GM19324 (cell line): ENCODE results near the gene PFKP.

Experiments
- ATAC-seq: cut with Tn5 transposase; IDR thresholded peaks from one replicate; pipeline ENCODE4 v1.9.1; 2021; ENCODE audit warnings: mild to moderate bottlenecking, moderate library complexity; ENCODE audit not compliant: unreplicated experiment, low FRiP score

PFKP gene

GRCh38 chr10:3068968-3069737 lies 1.8 kb downstream of the PFKP start:
- peak; percentile 46 for ATAC-seq

- ATAC-seq: no peak
Measured at GRCh38 chr10:3069876-3070275, 2.5 kb downstream of the PFKP start.

GRCh38 chr10:3071405-3072198 lies 4.3 kb downstream of the PFKP start:
- no peak for ATAC-seq

DNA sequence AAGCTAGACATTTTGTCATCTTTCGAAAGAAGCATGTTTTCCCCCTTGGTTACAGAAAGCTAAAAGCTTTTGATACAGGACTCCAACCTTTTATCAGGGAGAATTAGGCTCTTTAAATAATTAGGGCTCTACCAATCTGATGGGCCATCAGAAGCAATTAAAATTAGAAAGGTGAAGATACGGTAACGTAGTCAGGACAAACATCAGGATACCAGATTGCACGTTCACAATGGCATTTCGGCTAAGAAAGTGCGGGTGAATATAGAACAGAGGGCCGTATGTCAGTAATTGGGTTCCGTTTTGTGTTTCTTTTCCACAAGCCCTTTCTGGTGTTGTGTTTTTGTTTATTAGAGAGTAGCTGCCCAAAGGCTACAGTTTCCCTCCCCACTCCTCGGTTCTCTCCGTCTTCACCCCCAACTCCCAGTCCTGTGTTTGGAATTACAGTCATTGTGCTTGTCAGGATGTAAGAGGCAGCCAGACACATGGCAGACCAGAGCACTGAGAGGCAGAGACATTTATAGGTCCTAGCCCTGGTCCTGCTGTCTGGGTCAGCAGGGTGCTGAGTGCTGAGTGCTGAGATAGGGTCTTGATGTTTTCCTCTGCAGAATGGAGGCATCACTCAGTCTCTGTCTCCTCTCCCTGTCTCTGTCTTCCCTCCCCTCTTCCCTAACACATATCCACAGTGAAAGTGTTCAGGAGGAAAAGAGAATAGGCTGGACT lies 5.5 kb downstream of the PFKP start:
- ATAC-seq: no peak

DNA sequence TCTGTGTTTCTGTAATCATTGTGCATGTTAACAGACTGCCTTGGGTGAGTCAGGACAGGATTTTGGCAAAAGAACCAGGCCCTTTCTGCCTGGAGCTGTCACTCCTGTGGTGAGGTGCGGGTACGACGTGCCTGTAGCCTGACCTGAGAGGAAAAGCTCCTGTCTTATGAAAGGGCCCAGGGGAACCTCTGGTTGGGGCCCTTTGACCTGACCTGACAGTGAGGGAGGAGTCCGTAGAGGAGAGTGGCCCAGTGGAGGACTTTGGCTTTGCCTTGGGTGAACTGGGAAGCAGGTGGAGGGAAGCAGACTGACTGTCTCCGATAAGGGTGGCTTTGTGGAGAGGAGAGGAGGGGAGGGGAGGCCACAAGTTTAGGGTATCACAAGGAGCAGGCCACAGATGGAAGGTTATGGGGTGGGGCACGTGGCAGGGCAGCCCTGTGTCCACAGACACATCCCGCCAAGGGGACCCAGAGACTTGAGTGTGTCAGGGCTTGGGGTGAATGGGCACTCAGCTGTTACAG lies 6.9 kb downstream of the PFKP start:
- ATAC-seq: no peak

- no peak for ATAC-seq
Measured at GRCh38 chr10:3074985-3075600, 7.7 kb downstream of the PFKP start.

DNA sequence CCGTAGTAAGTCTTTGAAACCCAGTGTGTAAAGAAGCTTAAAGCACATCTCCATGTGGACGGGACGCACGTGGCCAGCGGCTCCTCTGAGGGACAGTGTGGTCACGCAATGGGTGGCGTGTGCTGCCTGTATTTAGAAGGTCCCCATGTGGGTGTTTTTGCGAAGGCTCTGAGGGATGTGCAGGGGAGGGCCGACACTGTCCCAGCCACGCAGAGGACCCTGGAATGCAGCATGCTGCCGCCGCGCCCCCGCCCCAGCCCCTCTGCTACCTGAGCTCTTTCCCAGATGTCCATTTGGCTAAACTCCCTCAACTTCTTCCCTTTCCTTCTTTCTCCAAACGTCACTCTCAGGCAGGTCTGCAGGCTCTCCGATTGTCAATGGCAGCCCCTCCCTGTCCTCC lies 8.8 kb downstream of the PFKP start:
- ATAC-seq: no peak

- ATAC-seq: no peak
Measured at GRCh38 chr10:3077509-3077908, 10.2 kb downstream of the PFKP start.

- ATAC-seq: no peak
Measured at GRCh38 chr10:3077940-3078630, 10.7 kb downstream of the PFKP start.

DNA sequence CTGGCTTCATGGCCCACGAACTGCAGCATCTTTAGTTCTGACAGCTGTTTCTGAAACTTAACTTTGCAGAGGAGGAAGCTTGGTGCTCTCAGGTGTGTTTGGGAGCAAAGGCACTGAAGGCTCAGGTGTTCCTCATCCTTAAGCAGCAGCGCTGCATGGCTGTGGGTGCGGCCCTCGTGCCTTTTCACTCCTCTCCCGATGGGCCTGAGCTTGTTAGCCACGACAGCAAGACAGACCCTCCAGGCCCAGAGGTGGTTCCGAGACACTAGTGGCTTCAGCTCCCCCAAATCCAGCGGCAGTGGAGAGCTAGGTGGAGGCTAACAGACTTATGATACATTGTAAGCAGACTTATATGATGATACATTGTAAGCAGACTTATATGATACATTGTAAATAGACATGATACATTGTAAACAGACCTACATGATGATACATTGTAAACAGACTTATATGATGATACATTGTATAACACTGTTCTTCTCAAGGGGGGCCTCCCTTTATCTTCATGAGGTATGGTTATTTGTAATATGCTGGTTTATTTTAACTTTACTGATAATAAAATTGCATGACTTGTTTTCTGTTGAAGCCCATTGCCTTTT lies 14.1 kb downstream of the PFKP start:
- no peak for ATAC-seq

DNA sequence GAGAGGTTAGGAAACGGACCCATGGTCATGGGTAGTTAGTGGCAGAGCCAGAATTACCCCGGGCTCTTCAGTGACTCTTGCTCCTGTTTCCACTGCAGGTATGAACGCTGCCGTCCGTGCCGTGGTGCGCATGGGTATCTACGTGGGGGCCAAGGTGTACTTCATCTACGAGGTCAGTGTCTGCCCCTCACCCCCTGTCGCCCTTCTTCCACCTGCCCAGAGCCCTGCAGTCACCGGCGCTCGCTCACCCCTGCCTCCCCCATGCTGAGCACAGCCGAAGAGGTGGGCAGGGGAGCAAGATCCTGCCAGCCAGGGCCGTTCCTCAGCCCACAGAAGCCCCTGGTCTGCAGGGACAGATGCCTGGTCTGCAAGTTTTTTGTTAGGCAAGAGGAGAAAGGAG lies 14.9 kb downstream of the PFKP start:
- ATAC-seq: no peak

- ATAC-seq: no peak
Measured at GRCh38 chr10:3085785-3086567, 18.6 kb downstream of the PFKP start.

- ATAC-seq: no peak
Measured at GRCh38 chr10:3090388-3090787, 23.0 kb downstream of the PFKP start.

DNA sequence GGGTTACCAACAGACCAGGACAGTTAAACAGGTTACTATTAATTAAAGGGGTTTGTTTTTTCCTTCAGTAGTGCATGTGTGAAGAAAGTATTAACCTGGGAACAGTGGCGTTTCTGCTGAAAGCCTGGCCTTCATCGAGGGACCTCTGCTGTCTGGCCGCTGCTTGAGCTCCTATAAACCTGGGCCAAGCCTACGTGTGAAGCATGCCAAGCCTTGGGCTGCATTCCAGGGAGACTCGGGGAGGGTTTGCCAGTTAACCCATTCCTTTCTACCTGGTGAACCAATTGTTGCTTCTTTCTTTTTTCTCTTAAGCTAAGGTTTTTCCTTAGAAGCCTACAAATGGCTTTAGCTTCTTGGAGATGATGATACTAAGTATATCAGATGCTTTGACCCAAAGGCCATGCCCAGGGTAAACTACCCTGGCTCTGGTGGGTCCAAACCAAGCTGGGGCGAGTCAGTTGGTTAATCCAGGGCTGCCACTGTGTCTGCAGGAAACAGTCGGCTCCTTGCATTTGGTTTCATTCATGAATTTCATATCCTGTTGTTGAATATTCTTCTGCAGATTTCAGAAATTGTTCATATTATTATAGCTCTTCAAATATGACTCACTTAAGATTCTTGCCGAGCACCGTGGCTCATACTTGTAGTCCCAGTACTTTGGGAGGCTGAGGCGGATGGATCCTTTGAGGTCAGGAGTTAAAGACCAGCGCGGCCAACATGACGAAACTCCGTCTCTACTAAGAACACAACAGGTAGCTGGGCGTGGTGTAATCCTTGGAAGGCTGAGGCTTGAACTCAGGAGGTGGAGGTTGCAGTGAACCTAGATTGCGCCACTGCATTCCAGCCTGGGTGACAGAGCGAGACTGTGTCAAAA lies 23.8 kb downstream of the PFKP start:
- ATAC-seq: no peak

GRCh38 chr10:3091921-3092320 lies 24.6 kb downstream of the PFKP start:
- no peak for ATAC-seq

GRCh38 chr10:3093996-3094395 lies 26.6 kb downstream of the PFKP start:
- ATAC-seq: no peak

DNA sequence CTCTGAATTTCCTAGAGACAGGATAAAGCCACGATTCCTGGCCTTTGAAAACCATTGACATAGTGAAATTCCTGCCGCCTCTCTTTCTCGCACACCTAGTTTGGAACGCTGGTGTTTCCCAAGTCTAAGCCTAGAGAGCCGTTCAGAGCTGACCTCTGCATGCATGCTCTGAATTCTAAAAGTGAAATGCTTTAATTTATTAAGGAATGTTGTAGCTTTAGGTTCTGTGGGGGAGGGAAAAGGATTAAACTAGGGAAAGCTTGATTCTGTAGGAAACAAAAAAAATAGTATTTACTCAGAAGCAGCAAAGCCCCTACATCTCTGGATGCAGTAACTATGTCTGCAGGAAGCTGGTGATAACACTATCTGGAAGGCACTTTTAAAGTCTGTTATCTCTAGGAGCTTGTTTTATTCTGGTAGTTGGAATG lies 27.3 kb downstream of the PFKP start:
- no peak for ATAC-seq
